Measurements from ENCODE around the gene CLIP2.

The CLIP2 gene

DNA sequence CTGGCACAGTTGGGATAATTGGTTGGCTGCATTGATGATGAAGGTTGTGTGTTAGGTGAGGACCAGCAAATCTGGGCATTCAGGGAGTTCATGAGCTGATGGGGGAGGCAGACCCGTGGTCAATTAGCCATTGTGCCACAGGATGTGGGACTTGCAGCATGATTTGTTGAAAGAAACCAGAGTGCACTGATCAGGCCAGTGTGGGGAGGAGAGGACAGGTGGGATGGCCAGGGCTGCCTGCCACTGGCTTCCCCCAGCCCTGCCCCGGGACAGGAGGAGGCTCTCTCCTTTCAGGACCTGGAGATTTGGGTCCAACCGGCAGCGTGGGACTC is 4.3 kb downstream of the CLIP2 start:
- H3K4me3 ChIP-seq (ENCODE audit: low read length) = no peak overlapping the region
- peaks cover 5% of the 10 kb centered on the region; the same call in 1 of the 2 replicates for H3K4me1 ChIP-seq (ENCODE audit: low read length)
- no peaks in the 10 kb centered on the region for H3K36me3 ChIP-seq (replicated peaks; ENCODE audit: insufficient read depth, low read length)
- no peaks in the 10 kb centered on the region for H3K79me2 ChIP-seq (ENCODE audit: low read length)
- no peak overlapping the region for H3K27ac ChIP-seq (ENCODE audit: low read length)
- no peaks in the 10 kb centered on the region for H3K9me3 ChIP-seq (replicated peaks; ENCODE audit: insufficient read depth, low read length)
- H4K20me1 ChIP-seq (ENCODE audit: insufficient read depth, low read length) = no peaks in the 10 kb centered on the region
- no peak overlapping the region for H3K9ac ChIP-seq (ENCODE audit: low read length)
- no peak for DNase-seq
- no peak overlapping the region for H3K4me2 ChIP-seq (ENCODE audit: low read depth, low read length)
- no peaks in the 10 kb centered on the region for H3K9me2 ChIP-seq (replicated peaks; ENCODE audit: insufficient read depth, low read length)
- H3K27me3 ChIP-seq (replicated peaks; ENCODE audit: insufficient read depth, low read length) = peaks cover 37% of the 10 kb centered on the region
- no peak overlapping the region for H2AFZ ChIP-seq (ENCODE audit: low read length)
- no peaks in the 10 kb centered on the region for H3F3A ChIP-seq (ENCODE audit: insufficient read depth, low read length)
- TF ChIP-seq, protein P1, sequence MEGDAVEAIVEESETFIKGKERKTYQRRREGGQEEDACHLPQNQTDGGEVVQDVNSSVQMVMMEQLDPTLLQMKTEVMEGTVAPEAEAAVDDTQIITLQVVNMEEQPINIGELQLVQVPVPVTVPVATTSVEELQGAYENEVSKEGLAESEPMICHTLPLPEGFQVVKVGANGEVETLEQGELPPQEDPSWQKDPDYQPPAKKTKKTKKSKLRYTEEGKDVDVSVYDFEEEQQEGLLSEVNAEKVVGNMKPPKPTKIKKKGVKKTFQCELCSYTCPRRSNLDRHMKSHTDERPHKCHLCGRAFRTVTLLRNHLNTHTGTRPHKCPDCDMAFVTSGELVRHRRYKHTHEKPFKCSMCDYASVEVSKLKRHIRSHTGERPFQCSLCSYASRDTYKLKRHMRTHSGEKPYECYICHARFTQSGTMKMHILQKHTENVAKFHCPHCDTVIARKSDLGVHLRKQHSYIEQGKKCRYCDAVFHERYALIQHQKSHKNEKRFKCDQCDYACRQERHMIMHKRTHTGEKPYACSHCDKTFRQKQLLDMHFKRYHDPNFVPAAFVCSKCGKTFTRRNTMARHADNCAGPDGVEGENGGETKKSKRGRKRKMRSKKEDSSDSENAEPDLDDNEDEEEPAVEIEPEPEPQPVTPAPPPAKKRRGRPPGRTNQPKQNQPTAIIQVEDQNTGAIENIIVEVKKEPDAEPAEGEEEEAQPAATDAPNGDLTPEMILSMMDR (IDR thresholded peaks at IDR 0.05; ENCODE audit: low read length) = no peak
- TF ChIP-seq EZH2phosphoT487 (IDR thresholded peaks at IDR 0.05; ENCODE audit: low read length) = no peak
- TF ChIP-seq EZH2 (optimal IDR thresholded peaks at IDR 0.05; ENCODE audit: low read depth, low read length) = no peak

DNA sequence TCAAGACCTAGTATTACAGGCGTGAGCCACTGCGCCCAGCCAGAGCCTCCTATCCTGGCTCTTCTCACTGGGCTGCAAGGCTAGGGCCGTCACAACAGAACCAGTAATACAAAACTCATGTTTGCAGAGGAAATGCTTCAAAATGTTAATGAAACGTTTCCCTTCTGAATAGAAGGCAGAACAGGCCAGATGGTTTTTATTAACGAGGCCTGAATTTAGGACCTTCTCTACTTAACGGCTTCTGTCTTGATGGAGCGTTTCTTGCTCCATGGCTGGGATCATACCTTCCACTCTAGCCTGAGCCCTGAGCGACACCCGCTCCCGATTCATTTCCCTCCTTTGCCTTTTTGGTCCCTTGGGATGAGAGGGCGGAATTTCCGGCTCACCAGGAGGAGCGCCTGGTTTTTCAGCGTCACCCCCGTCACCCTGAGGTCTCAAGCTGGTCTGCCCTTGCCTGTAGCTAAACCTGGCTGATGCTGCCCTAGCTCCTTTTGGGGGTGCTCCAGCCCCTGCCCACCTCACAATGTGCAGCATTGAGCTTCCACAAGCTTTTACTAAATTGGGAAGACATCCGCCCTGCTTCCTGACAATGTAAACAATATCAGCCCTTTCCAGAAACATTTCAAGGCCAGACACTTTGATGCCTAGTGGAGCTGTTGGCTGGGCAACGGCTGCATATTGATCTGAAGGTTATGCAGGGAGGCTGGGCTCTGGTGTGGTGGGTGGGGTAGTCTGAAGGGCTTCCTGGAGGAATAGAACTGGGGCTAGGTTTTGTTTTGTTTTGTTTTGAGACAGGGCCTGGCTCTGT is 5.2 kb downstream of the CLIP2 start:
- Histone ChIP-seq H3K4me3 (ENCODE audit: low read length) (no peak overlapping the region), H2AFZ (ENCODE audit: low read length) (no peak overlapping the region), H3K79me2 (ENCODE audit: low read length) (no peaks in the 10 kb centered on the region), H3F3A (ENCODE audit: insufficient read depth, low read length) (no peaks in the 10 kb centered on the region), H3K4me1 (ENCODE audit: low read length) (no peaks in the 10 kb centered on the region), H3K27me3 (replicated peaks; ENCODE audit: insufficient read depth, low read length) (peaks cover 37% of the 10 kb centered on the region), H3K9me2 (replicated peaks; ENCODE audit: insufficient read depth, low read length) (no peaks in the 10 kb centered on the region), H3K9ac (ENCODE audit: low read length) (no peak overlapping the region), H3K9me3 (replicated peaks; ENCODE audit: insufficient read depth, low read length) (no peaks in the 10 kb centered on the region), H3K27ac (ENCODE audit: low read length) (no peak overlapping the region), H3K36me3 (replicated peaks; ENCODE audit: insufficient read depth, low read length) (no peaks in the 10 kb centered on the region), H3K4me2 (ENCODE audit: low read depth, low read length) (no peak overlapping the region), H4K20me1 (ENCODE audit: insufficient read depth, low read length) (no peaks in the 10 kb centered on the region)
- TF ChIP-seq EZH2phosphoT487 (IDR thresholded peaks at IDR 0.05; ENCODE audit: low read length) (no peak), EZH2 (optimal IDR thresholded peaks at IDR 0.05; ENCODE audit: low read depth, low read length) (no peak)
- TF ChIP-seq, protein P1 (IDR thresholded peaks at IDR 0.05; ENCODE audit: low read length) = no peak
- DNase-seq = no peak

DNA sequence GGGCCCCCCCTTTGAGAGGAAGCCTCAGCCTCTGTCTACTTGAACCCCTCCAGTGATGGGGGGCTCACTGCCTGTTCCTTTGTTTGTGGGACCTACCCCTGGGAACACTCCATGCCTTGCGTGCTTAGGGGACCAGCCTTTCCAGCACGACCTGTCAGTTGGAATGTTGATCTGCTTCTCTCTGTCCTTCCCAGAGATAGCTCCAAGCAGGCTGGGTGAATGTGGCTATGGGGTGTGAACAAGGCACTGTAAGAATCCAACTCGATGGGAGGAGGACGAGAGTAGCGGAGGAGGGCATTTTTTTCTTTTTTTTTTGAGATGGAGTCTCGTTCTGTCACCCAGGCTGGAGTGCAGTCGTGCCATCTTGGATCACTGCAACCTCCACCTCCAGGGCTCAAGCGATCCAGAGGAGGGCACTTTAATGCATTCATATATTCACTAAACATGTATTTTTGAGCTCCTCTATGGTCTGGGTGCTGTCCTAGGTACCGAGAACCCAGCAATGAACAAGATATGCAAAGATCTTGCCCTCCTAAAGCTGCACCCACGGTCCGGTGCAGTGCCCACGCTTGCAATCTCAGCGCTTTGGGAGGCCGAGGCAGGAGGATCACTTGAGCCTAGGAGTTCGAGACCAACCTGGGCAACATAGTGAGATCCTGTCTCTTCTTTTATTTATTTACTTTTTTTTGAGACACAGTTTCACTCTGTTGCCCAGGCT is 8.5 kb downstream of the CLIP2 start:
- Histone ChIP-seq H2AFZ (ENCODE audit: low read length) (no peak overlapping the region), H3F3A (ENCODE audit: insufficient read depth, low read length) (no peaks in the 10 kb centered on the region), H4K20me1 (ENCODE audit: insufficient read depth, low read length) (no peaks in the 10 kb centered on the region), H3K27me3 (replicated peaks; ENCODE audit: insufficient read depth, low read length) (peaks cover 23% of the 10 kb centered on the region), H3K4me2 (ENCODE audit: low read depth, low read length) (no peak overlapping the region), H3K79me2 (ENCODE audit: low read length) (no peaks in the 10 kb centered on the region), H3K36me3 (replicated peaks; ENCODE audit: insufficient read depth, low read length) (no peaks in the 10 kb centered on the region), H3K9ac (ENCODE audit: low read length) (no peak overlapping the region), H3K9me2 (replicated peaks; ENCODE audit: insufficient read depth, low read length) (no peaks in the 10 kb centered on the region), H3K4me1 (ENCODE audit: low read length) (no peaks in the 10 kb centered on the region), H3K27ac (ENCODE audit: low read length) (no peak overlapping the region), H3K9me3 (replicated peaks; ENCODE audit: insufficient read depth, low read length) (no peaks in the 10 kb centered on the region), H3K4me3 (ENCODE audit: low read length) (no peak overlapping the region)
- TF ChIP-seq EZH2 (optimal IDR thresholded peaks at IDR 0.05; ENCODE audit: low read depth, low read length) (no peak), EZH2phosphoT487 (IDR thresholded peaks at IDR 0.05; ENCODE audit: low read length) (no peak)
- TF ChIP-seq, protein P1 (IDR thresholded peaks at IDR 0.05; ENCODE audit: low read length) = no peak
- no peak for DNase-seq

Measured in MM.1S (cell line).